Epithelial cell of proximal tubule (primary cell): ENCODE measurements around the gene ATG4D. TPM values are rescaled to one million over a fixed set of nuclear protein-coding genes. Genes with fewer than 3 reads are reported as not detected.

ENCODE experiments used
- DNase-seq: peaks from one replicate; pipeline ENCODE4 v3.0.0-alpha.2; 2011; ENCODE audit warnings: low read depth
- H3K4me3 ChIP-seq: 2 replicates; pipeline ENCODE4 v1.5.1; 2011; ENCODE audit warnings: low read depth, mild to moderate bottlenecking, low read length
- CTCF ChIP-seq: conservative IDR thresholded peaks from 2 replicates; pipeline ENCODE4 v1.5.1; 2012; ENCODE audit warnings: low read depth, mild to moderate bottlenecking, low read length
- total RNA-seq: library from RNA; depleted of rRNA; stranded (reverse); fragments of >200 nt; gene quantifications from 2 replicates; pipeline ENCODE4 v1.2.3, GENCODE V29; 2015

ATG4D gene
- total RNA-seq, 1 donor from 2014 or later, result 31.4 TPM

GRCh38 chr19:10593148-10593547 lies 49.4 kb downstream of the ATG4D start:
- TF ChIP-seq CTCF, result no peak
- no peak for DNase-seq
- no peak overlapping the region for H3K4me3 ChIP-seq

GRCh38 chr19:10593820-10594637 lies 50.3 kb downstream of the ATG4D start:
- no peak overlapping the region for H3K4me3 ChIP-seq
- TF ChIP-seq CTCF, result no peak
- DNase-seq, result no peak

GRCh38 chr19:10600149-10600548 lies 56.4 kb downstream of the ATG4D start:
- no peak for DNase-seq
- H3K4me3 ChIP-seq, result no peak overlapping the region
- TF ChIP-seq CTCF, result no peak

- H3K4me3 ChIP-seq, result no peak overlapping the region
- no peak for DNase-seq
- no peak for TF ChIP-seq CTCF
Observed at GRCh38 chr19:10601999-10602329, 58.3 kb downstream of the ATG4D start.

- TF ChIP-seq CTCF, result no peak
- no peak for DNase-seq
- H3K4me3 ChIP-seq, result peak overlapping the region; percentile 87
Observed at GRCh38 chr19:10602330-10603083, 58.8 kb downstream of the ATG4D start.

Other genes starting within 250 kb of the ATG4D start
- 0.35 and 2.4 TPM in 2 replicates for gene ZGLP1, start 234.1 kb upstream of the ATG4D start, total RNA-seq
- 48.2 and 57.6 TPM in 2 replicates for gene FDX2, start 227.9 kb upstream of the ATG4D start, total RNA-seq
- 29.5 and 34.1 TPM in 2 replicates for gene RAVER1, start 210.4 kb upstream of the ATG4D start, total RNA-seq
- 3.4 and 3.8 TPM in 2 replicates for gene ICAM3, start 204.3 kb upstream of the ATG4D start, total RNA-seq
- gene TYK2, start 163.3 kb upstream of the ATG4D start, total RNA-seq, result 95.4 and 103 TPM in 2 replicates
- gene CDC37, start 140.4 kb upstream of the ATG4D start, total RNA-seq, result 155 and 262 TPM in 2 replicates
- 0.40 and 2.0 TPM in 2 replicates for gene PDE4A, start 123.4 kb upstream of the ATG4D start, total RNA-seq
- gene KEAP1, start 40.5 kb upstream of the ATG4D start, total RNA-seq, result 41.2 and 76.0 TPM in 2 replicates
- not detected in 2 replicates for gene S1PR5, start 26.5 kb upstream of the ATG4D start, total RNA-seq
- 16.7 and 18.2 TPM in 2 replicates for gene KRI1, start 22.1 kb downstream of the ATG4D start, total RNA-seq
- 5.1 and 17.1 TPM in 2 replicates for gene CDKN2D, start 25.1 kb downstream of the ATG4D start, total RNA-seq
- gene AP1M2, start 43.4 kb downstream of the ATG4D start, total RNA-seq, result 39.7 and 47.2 TPM in 2 replicates
- gene SLC44A2, start 81.6 kb downstream of the ATG4D start, total RNA-seq, result 48.5 and 52.0 TPM in 2 replicates
- 125 and 208 TPM in 2 replicates for gene ILF3, start 110.4 kb downstream of the ATG4D start, total RNA-seq
- gene QTRT1, start 157.5 kb downstream of the ATG4D start, total RNA-seq, result 21.7 and 33.4 TPM in 2 replicates
- gene DNM2, start 174.2 kb downstream of the ATG4D start, total RNA-seq, result 94.5 and 103 TPM in 2 replicates